ENCODE results near the gene ATP5F1E.
"Not testable (repeated sequence)": the region's sequence is repeated elsewhere in the genome, so short reads cannot be mapped to it uniquely, and the experiment has no call there.

ATP5F1E gene

DNA sequence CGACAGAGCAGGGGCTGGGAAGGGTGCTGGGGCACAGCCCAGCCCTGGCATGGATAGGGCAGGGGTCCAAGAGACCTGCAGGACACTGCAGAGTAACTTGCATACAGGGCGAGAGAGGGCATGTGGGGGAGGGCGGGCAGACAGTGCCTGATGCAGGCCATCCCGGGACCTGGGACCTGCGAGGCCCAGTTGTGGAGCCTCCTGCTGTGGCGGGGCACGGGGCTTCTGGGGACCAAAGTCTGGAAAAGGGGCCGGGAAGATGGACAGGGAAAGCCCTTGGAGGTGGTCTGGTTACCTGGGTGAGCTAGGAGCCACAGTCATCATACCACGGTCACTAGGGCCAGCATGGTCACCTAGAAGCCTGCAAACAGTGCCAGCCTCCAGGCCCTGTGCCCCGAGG, 13.3 kb downstream of the ATP5F1E start:
- no peak for DNase-seq

DNA sequence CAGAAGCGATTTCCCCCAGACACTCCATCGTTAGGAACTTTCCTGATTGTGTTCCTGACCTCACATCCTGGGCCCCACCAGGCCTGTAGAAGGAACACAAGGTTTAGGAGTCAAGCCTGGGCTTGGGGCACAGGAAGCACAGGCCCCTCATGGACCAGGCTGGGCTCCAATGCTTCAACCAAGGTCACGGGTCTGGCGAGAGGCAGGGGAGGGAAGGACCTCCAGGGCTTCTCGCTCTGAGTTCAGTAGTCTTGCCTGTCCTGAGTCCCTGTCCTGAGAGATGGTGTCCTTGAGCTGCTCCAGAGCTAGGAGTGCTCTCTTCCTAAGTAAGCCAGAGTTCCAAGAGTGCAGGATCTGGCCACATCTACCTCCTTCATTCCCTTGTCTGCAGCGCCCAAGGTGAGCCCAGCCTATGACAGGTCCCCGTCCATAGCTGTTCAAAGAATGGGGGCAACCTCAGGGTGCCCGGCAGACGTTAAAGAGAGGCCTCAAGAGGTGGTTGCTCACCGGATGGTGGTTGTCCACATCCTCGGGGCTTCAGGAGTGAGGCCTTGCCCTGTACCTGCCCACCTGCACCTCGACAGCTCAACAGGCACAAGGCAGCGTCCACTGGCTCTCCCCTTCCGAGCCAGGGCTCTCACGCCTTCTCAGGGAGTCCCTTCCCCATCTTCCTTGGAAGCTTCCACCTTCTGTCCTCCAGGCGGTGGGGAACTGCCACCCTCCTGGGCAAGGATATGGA, 14.5 kb downstream of the ATP5F1E start:
- no peak for DNase-seq

DNA sequence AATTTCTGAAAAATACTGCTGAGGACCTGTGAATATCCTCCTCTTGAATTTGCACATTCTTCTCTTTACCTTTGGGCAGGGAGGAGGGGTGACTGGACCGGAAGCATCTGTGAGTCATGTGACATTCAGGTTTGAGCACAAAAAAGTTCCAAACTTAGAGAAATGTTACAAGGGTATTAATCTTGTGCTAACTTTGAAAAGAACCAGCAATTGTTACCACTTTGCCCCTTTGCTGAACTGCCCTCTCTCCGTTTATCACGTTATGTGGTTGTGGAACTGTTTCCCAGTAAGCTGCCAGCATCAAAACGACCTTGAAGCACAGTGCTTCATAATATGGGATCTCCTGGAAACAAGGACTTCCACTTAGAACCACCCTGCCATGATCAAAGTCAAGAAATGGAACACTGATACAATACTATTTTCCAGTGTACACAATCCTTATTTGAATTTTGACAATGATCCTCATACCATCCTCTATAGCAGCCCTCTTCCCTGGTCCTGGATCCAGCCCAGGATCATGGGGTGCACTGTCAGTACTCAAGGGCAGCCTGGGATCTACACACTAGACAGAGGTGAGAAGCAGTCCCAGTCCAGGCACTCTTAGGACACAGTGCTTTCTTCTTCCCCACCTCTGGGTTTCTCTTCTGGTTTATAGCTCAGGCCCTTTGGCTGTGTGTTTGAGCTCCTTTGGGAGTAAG, 15.2 kb downstream of the ATP5F1E start:
- DNase-seq = no peak

DNA sequence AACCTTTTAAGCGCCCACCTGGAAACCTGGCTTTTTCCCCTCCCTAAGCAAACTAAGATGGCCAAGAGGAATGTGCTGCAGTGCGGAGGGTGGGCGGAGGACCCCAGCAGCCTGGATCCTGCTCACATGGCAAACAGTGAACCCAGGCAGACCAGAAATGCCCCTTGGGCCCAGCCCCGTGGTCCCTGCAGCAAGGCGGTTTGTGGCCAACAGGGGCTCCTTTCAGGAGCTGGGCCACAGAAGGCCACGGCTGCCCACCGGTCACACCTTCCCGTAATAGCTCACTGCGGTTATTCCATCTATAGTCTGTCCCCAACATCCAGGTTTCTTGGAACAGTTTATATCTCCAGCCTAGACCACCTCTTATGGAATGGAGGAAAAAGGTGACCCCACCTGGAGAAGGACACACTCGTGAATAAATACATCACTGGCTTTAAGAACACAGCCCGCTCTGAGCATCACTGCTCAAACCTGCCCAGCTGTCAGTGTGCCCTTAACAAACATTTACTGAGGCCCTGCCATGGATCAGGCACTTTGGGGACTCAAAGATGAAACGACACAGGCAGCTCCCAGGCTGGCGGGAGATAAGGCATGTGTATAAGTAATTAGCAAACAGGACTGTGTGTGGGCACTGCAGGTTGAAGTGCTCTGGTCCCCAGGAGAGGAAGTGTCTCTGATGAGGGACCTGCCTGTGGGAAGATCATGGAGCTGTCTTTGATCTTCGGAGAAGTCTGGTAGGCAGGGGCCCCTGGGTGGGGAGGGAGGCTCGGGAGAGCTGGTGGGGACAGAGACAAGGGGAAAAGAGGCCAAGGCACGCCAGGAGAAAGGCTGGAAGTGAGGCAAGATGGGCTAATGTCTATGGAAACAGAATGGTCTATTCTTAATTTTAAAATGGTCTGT, 16.1 kb downstream of the ATP5F1E start:
- DNase-seq = no peak

DNA sequence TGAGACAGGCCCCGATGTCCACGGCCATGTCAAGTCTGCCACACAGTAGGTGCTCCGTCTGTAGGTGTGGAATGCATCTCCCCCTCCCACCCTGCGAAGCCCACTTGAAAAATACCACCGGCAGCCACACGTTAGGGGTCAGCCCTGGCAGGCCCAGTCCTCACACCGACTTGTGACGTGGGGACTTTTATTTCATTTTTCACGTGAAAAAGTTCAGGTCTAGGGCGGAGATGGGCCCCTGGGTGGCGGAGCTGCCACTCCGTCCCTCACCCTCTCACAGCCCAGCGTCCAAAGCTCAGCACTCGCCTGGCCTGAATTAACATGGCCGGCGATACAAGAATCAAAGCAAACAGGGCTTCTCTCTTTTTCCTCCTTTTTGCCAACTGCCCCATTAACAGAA, 16.7 kb downstream of the ATP5F1E start:
- no peak for DNase-seq

DNA sequence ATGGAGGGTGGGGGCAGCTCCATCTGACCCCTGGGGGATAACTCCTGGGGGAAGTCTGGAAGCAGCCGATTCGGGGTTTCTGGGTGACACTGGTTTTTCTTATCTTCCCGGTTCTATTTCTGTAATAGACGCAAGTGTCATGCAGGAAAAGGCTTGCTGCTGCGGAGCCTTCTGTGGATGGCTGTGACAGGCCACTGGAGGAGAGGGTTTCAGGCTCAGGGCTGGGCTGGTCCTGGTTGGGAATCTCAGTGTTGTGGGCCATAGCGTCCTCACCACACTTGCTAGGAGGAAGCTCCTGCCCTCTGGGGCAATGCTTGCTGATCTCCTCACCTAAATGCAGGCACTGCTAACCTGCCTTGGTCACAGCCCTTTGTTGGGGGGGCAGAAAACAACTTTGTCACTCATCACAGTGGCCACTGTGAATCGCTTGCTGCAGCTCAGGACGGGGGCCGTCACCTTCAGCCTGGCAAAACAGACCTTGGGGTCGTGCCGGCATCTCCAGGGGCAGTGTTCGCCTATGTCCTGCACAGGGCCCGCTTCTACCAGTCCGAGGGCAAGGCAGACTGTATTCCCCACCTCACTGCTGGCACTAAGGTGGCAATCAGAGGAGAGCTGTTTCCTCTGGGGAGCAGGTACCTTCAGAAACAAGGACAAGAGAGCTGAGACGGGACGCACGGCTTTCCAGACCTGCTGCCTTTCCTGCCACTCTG, 17.3 kb downstream of the ATP5F1E start:
- DNase-seq = no peak

DNA sequence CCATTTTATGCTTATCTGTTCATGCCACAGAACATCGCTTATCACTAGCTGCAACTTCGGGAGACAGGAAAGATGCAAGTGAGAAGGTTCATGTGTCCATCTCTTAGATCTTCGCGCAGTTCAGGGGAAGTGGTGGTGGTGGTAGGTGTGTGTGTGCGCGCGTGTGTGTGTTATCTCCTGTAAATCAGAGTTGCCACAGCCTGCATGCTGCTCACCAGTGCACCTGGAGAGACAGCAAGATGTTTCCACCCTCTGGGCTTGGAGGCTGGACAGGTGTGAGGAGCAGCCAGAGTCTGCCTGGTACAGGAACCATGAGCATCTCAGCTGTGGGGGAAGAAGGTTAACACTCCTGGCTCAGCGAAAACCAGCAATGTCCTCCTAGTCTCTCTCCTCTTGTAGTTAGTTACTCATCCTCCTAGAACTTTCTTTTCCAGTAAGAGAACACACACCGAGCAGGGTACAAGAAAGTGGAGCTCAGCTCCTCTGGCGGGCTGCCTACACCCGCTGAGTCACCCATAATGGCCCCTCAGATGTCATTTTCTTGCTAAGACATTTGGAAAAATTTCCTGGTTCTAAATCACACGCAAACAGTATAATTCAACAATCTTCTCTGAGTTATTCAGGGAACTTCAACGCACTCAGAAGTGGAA, 18.1 kb downstream of the ATP5F1E start:
- DNase-seq = no peak

DNA sequence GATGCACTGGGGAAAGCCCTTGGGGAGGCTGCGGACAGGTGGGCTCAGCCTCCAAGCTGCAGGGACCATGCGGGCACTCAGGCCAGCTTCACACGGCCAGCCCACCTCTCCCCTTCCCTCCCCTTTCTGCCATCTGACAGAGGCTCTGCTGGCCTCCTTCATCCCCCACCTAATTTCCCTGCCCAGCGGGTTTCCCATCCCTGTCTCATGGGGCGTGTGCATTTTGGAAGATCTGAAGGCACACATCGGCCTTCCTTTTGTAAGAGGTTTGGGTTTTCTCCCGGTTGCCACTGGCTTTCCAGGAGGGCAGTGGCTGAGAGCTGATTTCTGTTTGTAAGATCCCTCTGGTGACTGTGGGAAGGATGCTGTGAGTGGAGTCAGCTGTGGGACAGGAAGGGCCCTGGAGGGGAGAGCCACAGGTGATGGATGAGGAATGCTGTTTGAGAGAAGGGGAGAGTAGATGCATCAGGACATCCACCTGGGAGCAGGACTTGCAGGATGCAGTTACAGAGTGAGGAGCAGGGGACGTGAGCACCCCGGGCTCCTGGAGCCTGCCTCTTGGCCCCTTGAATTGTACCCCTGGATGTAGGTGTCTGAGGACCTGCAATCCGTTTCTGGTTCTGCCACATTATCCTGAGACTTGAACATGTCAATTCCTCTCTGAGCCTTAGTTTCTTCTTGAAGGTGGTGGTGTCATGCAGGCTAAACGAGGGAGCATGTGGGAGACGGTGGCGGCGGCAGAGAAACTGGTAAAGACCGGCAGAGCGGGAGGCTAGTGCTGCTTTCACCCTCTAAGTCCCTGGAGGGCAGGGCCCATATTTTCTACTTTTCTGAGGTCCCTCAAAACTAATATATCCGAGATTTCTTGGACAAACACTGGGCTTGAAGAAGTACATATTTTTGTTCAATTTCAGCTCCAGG, 18.8 kb downstream of the ATP5F1E start:
- DNase-seq = no peak

DNA sequence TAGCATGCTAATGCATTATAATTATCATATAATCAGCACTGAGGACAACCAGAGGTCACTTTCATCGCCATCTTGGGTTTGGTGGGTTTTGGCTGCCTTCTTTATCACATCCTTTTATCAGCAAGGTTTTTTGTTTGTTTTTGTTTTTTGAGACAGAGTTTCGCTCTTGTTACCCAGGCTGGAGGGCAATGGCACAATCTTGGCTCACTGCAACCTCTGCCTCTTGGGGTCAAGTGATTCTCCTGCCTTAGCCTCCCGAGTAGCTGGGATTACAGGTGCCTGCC, 20.3 kb downstream of the ATP5F1E start:
- not testable (repeated sequence) for DNase-seq

DNA sequence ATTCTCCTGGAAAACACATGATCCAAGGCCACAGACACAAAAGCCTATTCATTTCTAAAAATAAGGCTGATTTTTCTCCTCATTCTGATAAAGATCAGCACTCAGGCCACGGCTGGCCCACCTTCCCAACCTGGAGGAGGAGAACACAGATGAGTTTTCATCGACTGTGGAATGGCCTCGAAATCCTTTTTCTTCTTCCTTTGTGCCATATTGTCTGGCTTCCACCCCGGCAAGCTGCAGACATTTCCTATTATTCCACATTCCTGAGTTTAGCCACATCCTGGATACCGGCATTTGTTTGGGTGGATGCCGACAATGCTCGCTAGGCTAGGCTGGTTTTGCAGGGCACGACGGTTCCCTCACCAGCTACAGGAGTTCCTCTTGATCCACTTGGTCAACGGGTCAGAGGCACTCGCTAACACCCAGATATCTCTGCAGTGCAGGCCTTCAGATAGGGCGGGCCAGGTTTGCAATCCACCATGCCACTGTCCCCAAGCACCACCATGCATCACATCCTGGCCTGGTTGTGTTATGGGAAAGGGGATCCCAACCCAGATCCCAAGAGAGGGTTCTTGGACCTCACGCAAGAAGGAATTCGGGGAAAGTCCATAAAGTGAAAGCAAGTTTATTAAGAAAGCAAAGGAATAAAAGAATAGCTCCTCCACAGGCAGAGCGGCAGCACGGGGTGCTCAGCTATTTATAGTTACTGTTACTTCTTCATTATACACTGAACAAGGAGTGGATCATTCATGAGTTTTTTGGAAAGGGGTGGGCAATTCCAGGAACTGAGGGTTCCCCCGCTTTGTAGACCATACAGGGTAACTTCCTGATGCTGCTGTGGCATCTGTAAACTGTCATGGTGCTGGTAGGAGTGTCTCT, 20.9 kb downstream of the ATP5F1E start:
- DNase-seq = peak; percentile 92

DNA sequence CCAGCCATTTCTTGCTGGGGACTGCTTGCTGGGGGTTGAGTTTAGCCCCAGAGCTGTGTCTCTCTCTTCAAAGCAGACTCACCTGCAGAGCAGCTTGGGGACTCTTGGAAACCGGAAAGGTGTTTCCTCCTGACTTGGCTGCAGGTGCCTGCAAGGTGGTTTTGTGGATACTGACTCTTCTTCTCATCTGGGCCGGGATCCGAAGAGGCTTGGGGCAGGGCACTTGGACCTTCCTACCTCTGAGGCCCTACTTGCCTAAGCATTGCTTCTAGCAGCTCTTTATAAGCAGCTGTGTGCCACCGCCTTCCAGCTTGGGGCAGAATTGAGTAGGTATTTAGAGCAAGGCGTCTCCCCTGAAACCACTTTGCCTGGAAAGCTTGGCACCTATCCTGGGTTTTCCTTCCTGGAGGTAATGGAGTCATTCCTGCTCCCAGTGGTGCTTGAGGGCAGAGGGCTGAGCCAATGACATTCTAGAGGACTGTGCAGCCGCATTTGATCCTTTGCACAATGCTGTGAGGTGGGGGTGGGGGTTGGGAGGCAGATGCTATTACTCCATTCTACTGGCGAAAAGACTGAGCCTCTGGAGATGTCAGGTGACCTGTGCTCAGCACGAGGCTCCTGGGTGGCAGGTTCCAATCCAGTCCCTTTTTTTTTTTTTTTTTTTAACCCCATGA, 21.7 kb downstream of the ATP5F1E start:
- no peak for DNase-seq

DNA sequence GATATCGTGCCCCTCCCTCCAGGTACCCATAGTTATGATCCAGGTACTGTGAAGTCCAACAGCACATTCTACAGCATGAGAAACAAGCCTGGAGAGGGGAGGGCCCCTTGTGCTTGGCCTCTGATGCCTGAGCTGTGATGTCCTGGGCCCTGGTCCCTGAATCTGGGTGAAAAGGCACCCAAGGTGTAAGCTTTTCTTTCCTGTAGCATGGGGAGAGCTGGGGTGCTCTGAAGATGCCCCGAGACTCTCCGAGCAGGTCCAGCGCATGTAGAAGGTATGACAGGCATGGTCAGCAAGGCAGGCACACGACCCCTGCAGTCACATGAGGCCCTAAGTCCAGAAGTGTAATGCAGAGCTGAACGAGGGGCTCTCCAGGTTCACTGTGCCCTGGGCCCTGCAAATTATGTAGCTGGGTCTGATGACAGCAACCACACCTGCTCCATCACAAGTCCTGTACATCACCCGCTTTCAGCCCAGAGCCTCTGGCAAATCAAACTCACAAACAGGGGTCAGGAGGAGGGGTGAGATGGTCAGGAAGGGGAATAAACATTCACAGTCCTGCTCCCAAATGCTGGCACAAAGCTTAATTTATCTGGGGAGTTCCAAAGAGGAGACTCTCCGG, 23.3 kb downstream of the ATP5F1E start:
- DNase-seq = no peak

DNA sequence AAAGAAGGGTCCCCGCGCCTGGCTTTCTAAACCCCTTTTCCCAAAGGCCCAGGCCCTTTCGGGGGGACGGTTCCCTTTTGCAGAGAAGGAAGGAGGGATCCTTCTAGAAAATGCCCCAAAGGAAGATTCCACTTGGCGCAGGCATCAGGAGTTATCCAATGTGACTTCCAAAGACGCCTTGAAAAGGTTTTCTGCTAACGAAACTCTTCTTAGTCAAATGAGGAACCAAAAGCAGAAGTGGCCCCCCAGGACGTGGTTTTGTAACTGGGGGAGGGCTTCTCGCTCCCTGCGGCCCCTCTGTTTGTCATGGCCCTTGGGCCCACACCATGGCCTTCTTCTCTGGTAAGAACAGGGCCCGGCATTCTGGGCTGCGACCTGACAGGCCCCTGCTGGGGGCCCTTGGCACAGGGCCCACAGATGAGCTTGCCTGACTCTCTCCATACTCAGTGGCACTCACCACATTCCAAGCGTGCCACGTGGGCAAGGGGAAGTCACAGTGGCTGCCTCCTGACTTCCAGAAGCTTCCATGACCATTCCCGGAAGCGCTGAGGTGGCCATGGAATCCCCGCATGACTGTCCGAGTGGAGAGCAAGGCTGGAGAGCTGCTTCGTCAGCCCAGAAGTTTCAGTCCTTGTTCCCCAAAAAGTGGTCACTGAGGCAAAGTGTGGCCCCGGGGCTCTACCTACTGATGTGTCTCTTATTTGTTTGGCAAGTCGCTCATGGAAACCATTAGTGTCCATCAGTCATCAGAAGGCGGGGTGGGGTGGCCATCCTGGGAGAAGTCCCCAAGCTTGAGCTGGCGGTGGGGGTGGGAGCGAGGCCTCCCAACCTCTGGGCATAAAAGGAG, 24.2 kb downstream of the ATP5F1E start:
- no peak for DNase-seq

DNA sequence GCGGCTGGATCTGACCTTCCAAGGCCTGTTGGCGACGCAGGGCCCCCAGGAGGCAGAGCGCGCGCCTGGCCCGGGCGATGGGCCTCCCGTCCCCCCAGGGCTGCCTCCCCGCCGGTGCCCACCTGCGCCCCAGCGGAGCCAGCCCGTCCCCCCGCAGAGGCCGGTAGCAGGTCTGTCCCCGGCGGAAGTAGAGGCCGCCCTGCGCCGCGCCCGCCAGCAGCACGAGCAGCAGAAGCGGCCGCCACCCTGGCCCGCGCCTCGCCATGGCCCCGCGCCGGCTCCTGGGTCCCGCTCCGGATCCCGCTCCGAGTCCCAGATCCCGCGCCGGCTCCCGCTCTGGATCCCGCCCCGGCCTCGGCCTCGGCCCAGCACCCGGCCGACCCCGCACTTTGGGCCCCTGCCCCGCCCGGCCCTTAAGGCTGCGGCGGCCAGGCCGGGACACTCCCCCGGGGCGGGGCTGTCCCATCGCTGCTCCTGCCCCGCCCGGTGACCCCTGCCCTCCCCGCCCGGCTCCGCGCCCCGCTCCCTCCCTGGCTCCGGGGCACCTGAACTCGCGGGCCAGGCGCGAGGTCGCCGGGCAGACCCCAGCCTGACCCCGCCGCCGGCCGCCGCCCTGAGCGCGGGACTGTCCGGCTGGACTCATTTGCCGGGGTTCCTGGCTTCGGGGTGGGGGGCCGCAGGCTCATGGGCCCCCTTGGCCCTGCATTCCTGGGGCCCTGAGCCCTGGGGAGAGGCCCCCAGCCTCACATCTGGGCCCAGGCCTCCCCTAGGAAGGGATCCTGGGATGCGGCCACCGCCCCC, 25.1 kb downstream of the ATP5F1E start, which contains the start of gene CTSZ:
Gene CTSZ (minus strand): TSS at position 391 of the 801 bp plus-strand sequence. CDS start 126 bp downstream, at position 265.
- DNase-seq = peak; percentile 34

DNA sequence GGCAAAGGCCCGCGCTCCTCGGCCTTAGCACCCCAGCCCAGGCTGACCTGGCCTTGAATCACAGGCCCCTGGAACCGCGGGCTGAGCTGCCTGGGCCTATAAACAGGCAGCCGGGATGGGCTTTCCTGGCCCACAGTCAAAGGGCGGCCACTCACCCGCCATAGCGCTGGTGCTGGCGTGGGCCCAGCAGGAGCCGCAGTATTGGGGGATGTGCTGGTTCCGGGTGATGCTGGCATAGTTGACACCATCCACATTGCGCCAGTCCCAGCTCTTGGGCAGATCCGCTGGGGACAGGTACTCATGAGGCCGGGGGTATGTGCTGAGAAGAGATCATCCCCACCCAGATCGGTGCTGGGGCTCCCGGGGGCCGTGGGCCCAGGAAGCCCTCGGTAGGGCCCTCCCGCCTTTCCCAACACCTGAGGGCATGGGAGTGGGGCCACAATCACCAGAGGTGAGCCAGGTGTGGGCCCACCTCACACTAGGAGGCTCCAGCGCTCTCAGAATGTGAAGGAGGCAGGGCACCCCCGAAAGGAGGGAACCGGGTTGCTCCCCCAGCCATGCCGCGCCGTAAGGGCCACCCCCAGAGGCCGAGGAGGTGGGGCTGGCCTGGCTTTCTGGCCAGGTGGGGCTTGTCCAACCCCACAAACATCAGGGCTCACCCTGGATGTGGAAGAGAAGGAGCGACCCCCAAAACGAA, 25.8 kb downstream of the ATP5F1E start:
- DNase-seq = no peak

DNA sequence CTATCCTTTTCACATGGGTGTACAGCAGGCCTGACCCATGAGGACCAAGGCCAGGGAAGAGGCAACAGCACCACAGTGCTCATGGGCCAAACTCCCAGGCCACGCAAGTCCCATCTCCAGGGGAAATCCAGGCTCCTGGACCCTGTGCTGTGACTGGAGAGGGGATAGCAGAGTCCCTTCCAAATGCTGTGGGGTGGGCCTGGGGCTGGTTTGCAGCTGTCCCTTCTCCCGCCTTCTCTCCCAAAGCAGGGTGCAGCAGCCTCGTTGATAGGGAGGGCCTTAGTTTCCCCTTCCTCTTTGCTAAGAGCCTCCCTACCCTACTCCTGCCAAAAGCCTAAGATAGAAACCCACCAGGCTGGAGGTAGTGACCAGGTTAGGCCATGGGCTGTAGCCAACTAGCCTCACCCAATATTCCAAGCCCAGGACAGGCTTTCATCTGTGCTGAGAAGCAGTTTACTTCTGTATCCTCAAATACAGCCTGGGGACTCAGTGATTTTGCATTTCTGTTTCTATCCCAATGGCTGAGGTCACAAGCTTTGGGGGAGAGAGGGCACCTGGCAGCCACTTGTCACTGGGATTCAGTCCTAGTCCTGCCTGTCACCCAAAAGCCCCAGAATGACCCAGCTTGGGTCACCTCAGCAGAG, 26.5 kb downstream of the ATP5F1E start:
- DNase-seq = no peak
